ENCODE measurements around the gene ZBTB1.

DNA sequence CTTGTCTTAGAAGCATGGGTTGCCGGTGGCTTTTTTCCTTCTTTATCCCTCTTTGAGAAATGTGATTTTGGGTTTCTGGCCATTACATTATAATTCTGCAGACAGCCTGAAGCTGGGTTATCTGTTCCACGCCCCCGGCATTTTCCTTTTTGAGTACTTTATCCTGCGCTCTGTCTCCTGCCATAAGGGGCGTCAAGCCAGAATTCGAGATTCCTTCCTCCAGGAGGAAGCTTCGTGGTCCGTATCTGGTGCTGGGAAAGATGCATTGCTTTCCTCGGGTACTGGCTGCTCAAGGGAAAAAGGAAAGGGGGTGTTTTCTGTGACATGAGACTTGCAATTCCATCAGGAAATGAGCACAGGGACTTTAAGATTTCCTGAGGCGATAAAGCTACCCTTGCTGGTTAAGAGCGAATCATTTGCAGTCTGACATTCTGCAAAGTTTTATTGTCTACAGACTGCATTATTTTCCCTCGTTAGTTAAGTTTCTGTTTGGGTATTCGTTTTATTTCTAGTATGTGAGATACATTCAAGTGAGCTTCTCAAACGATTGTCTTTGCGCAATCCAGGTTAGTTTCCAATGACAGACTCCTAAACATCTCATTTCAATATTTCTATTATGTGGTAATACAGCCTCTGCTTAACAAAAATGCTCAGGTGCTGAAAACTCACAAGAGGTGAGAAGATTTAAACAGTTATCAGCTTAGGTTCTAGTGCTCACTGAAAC is 38.6 kb upstream of the ZBTB1 start:
- TF ChIP-seq, protein P1, sequence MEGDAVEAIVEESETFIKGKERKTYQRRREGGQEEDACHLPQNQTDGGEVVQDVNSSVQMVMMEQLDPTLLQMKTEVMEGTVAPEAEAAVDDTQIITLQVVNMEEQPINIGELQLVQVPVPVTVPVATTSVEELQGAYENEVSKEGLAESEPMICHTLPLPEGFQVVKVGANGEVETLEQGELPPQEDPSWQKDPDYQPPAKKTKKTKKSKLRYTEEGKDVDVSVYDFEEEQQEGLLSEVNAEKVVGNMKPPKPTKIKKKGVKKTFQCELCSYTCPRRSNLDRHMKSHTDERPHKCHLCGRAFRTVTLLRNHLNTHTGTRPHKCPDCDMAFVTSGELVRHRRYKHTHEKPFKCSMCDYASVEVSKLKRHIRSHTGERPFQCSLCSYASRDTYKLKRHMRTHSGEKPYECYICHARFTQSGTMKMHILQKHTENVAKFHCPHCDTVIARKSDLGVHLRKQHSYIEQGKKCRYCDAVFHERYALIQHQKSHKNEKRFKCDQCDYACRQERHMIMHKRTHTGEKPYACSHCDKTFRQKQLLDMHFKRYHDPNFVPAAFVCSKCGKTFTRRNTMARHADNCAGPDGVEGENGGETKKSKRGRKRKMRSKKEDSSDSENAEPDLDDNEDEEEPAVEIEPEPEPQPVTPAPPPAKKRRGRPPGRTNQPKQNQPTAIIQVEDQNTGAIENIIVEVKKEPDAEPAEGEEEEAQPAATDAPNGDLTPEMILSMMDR (IDR thresholded peaks at IDR 0.05), result no peak
- no peak for TF ChIP-seq POLR2A (IDR thresholded peaks at IDR 0.05)
